Measurements from ENCODE around the gene MACROD1.

MACROD1 gene

DNA sequence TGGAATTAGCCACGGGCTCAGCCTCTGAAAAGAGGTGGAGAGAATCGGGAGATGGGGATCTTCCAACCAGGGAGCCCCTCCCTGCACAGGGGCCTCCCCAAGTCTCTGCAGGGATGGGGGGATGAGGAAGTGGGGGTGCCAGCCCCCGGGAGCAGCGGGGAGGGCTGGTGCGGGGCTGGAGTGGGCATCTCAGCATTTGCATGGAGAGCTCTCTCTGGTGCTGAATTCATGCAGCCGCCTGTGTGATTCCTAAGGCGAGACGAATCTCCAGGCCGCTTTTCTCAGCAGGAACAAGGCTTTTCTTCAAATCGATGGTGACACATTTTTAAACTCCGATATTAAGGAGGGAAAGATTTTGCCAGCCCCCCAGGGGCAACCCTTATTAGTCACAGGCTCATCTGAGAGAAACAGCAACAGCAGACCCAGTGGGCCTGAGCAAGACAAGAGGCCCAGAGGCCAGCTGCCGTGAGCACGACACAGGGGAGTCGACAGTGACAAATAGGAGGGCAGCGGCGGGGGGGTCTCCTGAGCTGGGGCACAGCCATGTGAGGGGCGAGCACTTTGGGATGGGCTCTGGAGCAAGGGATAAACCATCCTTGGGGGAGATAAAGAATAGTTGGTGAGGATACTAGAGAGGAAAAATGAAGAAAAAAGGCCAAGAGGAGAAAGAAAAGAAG lies 29.0 kb downstream of the MACROD1 start:
- Mint-ChIP-seq H3K9me3 (no peaks in the 10 kb centered on the region), H3K4me1 (peaks cover 46% of the 10 kb centered on the region), H3K4me3 (no peak overlapping the region), H3K36me3 (ENCODE audit: low read depth) (no peaks in the 10 kb centered on the region), H3K27ac (no peak overlapping the region), H3K27me3 (ENCODE audit: low read depth) (peaks cover 19% of the 10 kb centered on the region)
- TF ChIP-seq CTCF (IDR thresholded peaks at IDR 0.05; ENCODE audit: unreplicated experiment in 3 of 3), result no peak

DNA sequence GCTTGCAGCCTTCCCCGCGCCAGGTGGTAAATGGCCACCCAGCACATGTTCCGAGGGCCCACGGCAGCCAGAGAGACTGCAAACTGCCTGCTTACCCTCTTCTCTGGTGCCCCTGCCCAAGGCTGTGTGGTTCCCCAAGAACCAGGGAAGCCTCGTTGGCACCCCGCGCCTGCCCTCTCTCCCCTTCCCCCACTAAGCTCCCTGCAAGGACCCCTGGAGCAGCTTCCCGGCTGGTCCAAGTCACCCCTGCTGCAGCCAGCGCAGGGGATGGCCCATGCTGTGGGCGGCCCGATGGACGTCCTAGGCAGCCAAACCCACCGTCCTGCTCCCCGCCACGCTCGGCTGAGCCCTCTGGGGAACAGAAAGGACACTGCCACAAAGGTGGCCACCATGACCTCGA lies 30.2 kb downstream of the MACROD1 start:
- Mint-ChIP-seq H3K4me3 (no peak overlapping the region), H3K36me3 (ENCODE audit: low read depth) (no peaks in the 10 kb centered on the region), H3K9me3 (no peaks in the 10 kb centered on the region), H3K27me3 (ENCODE audit: low read depth) (peaks cover 12% of the 10 kb centered on the region), H3K4me1 (peaks cover 55% of the 10 kb centered on the region), H3K27ac (no peak overlapping the region)
- TF ChIP-seq CTCF (IDR thresholded peaks at IDR 0.05; ENCODE audit: unreplicated experiment in 3 of 3), result no peak

- Mint-ChIP-seq H3K27me3 (ENCODE audit: low read depth) (peaks cover 12% of the 10 kb centered on the region), H3K27ac (no peak overlapping the region), H3K4me1 (peaks cover 61% of the 10 kb centered on the region), H3K36me3 (ENCODE audit: low read depth) (no peaks in the 10 kb centered on the region), H3K4me3 (no peak overlapping the region), H3K9me3 (no peaks in the 10 kb centered on the region)
- no peak for TF ChIP-seq CTCF (IDR thresholded peaks at IDR 0.05; ENCODE audit: unreplicated experiment in 3 of 3)
Observed at GRCh38 chr11:64134963-64135362, 30.9 kb downstream of the MACROD1 start.

- Mint-ChIP-seq H3K4me1 (peaks cover 61% of the 10 kb centered on the region), H3K4me3 (no peak overlapping the region), H3K36me3 (ENCODE audit: low read depth) (no peaks in the 10 kb centered on the region), H3K27me3 (ENCODE audit: low read depth) (peaks cover 4% of the 10 kb centered on the region), H3K9me3 (no peaks in the 10 kb centered on the region), H3K27ac (peak overlapping the region in 2 of 3 experiments; percentile 24 to 67)
- TF ChIP-seq CTCF (IDR thresholded peaks at IDR 0.05; ENCODE audit: unreplicated experiment in 3 of 3), result no peak
Observed at GRCh38 chr11:64132982-64133705, 32.8 kb downstream of the MACROD1 start.

- H3K4me3 Mint-ChIP-seq, result peak overlapping the region in 1 of 3 experiments; percentile 37
- H3K27ac Mint-ChIP-seq, result peak overlapping the region; percentile 61 to 80 (median 67)
- H3K27me3 Mint-ChIP-seq (ENCODE audit: low read depth), result peaks cover 10% of the 10 kb centered on the region
- no peaks in the 10 kb centered on the region for H3K9me3 Mint-ChIP-seq
- TF ChIP-seq CTCF (IDR thresholded peaks at IDR 0.05; ENCODE audit: unreplicated experiment in 3 of 3), result no peak
- no peaks in the 10 kb centered on the region for H3K36me3 Mint-ChIP-seq (ENCODE audit: low read depth)
- H3K4me1 Mint-ChIP-seq, result peaks cover 61% of the 10 kb centered on the region
Observed at GRCh38 chr11:64132191-64132771, 33.6 kb downstream of the MACROD1 start.

Measured in nephron (organoid).